IMR-90 (cell line): ENCODE measurements around the gene CCT3. TPM values are rescaled to one million over a fixed set of nuclear protein-coding genes. Genes with fewer than 3 reads are reported as not detected.

Source experiments
- ATAC-seq: fragments of 200-7000 bp; cut with Tn5 transposase; 2 replicates; pipeline ENCODE4 v1.9.1; 2020; ENCODE audit warnings: low read depth, mild to moderate bottlenecking, moderate library complexity
- BruUV-seq: library from RNA; stranded (reverse); fragments of 400-500 nt; replicated peaks from 2 replicates; lab custom pipeline; 2021; lab: Mats Ljungman, UMichigan
- CTCF ChIA-PET: fragments of 300-600 bp; formaldehyde crosslinking; extraction: SDS; loops from one replicate; lab custom pipeline; 2021; ENCODE audit warnings: antibody characterized with exemption; lab: Yijun Ruan, JAX
- POLR2A ChIA-PET: fragments of 300-600 bp; sonication (Branson Sonifier 250); formaldehyde crosslinking; loops from one replicate; lab custom pipeline; 2022; ENCODE audit warnings: antibody characterized with exemption; ENCODE audit not compliant: unreplicated experiment; lab: Charles Lee
- DNase-seq: peaks from one replicate; pipeline ENCODE4 v3.0.0; 2013
- H2AFZ ChIP-seq: replicated peaks from 2 replicates; pipeline ENCODE3; 2013; ENCODE audit warnings: low read length, mild to moderate bottlenecking; ENCODE audit not compliant: poor library complexity
- H2AK5ac ChIP-seq: 2 replicates; pipeline ENCODE4 v1.6.1; 2013; ENCODE audit warnings: low read depth, low read length, inconsistent platforms
- H2AK9ac ChIP-seq: replicated peaks from 2 replicates; pipeline ENCODE3; 2013; ENCODE audit warnings: mild to moderate bottlenecking, low read depth, low read length, moderate library complexity; ENCODE audit not compliant: poor library complexity
- H2BK120ac ChIP-seq: 2 replicates; pipeline ENCODE4 v1.6.1; 2013; ENCODE audit warnings: low read depth, low read length, inconsistent platforms
- H2BK15ac ChIP-seq: 3 replicates; pipeline ENCODE4 v1.6.1; 2013; ENCODE audit warnings: low read depth, low read length, inconsistent platforms
- H2BK20ac ChIP-seq: 2 replicates; pipeline ENCODE4 v1.6.1; 2013; ENCODE audit warnings: low read depth, mild to moderate bottlenecking, inconsistent platforms, low read length, moderate library complexity
- H2BK5ac ChIP-seq: 2 replicates; pipeline ENCODE4 v1.6.1; 2013; ENCODE audit warnings: mild to moderate bottlenecking, low read depth, low read length, inconsistent platforms; ENCODE audit not compliant: poor library complexity, severe bottlenecking
- H3K14ac ChIP-seq: replicated peaks from 2 replicates; pipeline ENCODE4 v1.6.1; 2013; ENCODE audit warnings: low read depth, low read length, inconsistent platforms
- H3K18ac ChIP-seq: 2 replicates; pipeline ENCODE4 v1.6.1; 2013; ENCODE audit warnings: low read depth, low read length, control low read depth
- H3K23ac ChIP-seq: 2 replicates; pipeline ENCODE4 v1.6.1; 2013; ENCODE audit warnings: low read depth, low read length, inconsistent platforms
- H3K27ac ChIP-seq: 2 replicates; pipeline ENCODE4 v1.5.1; 2013; ENCODE audit warnings: mild to moderate bottlenecking, control low read depth, low read length; ENCODE audit not compliant: insufficient read depth
- H3K27me3 ChIP-seq: 2 replicates; pipeline ENCODE4 v1.6.1; 2013; ENCODE audit warnings: low read length; ENCODE audit not compliant: control insufficient read depth, insufficient read depth
- H3K36me3 ChIP-seq: 2 replicates; pipeline ENCODE4 v1.6.1; 2013; ENCODE audit warnings: low read length, mixed read lengths; ENCODE audit not compliant: control insufficient read depth, insufficient read depth
- H3K4ac ChIP-seq: 2 replicates; pipeline ENCODE4 v1.6.1; 2013; ENCODE audit warnings: low read depth, low read length, inconsistent platforms
- H3K4me1 ChIP-seq: 2 replicates; pipeline ENCODE4 v1.6.1; 2013; ENCODE audit warnings: low read length, mixed read lengths; ENCODE audit not compliant: control insufficient read depth, insufficient read depth
- H3K4me2 ChIP-seq: 2 replicates; pipeline ENCODE4 v1.6.1; 2013; ENCODE audit warnings: low read depth, mild to moderate bottlenecking, control low read depth, low read length, moderate library complexity
- H3K4me3 ChIP-seq: 2 replicates; pipeline ENCODE4 v1.5.1; 2013; ENCODE audit warnings: low read depth, mild to moderate bottlenecking, control low read depth, low read length, moderate library complexity; ENCODE audit not compliant: insufficient read depth
- H3K56ac ChIP-seq: 2 replicates; pipeline ENCODE4 v1.6.1; 2013; ENCODE audit warnings: low read length, inconsistent platforms; ENCODE audit not compliant: insufficient read depth; ENCODE audit errors: extremely low read depth
- H3K79me1 ChIP-seq, 2 experiments: 2 replicates each; pipeline ENCODE4 v1.6.1; 2013; ENCODE audit warnings: low read length in 2 of 2, inconsistent platforms in 1 of 2, low read depth in 1 of 2
- H3K9ac ChIP-seq: 2 replicates; pipeline ENCODE4 v1.6.1; 2013; ENCODE audit warnings: low read depth, low read length, control low read depth
- H3K9me1 ChIP-seq: 2 replicates; pipeline ENCODE4 v1.6.1; 2013; ENCODE audit warnings: low read length, inconsistent platforms; ENCODE audit not compliant: insufficient read depth
- H3K9me3 ChIP-seq: 2 replicates; pipeline ENCODE4 v1.6.1; 2013; ENCODE audit warnings: low read length; ENCODE audit not compliant: control insufficient read depth, insufficient read depth
- H4K20me1 ChIP-seq: 2 replicates; pipeline ENCODE4 v1.6.1; 2013; ENCODE audit warnings: low read length, inconsistent platforms; ENCODE audit not compliant: insufficient read depth
- H4K5ac ChIP-seq: 2 replicates; pipeline ENCODE4 v1.6.1; 2013; ENCODE audit warnings: mild to moderate bottlenecking, low read depth, low read length, control low read depth
- H4K8ac ChIP-seq, 2 experiments: 2 replicates each; pipeline ENCODE4 v1.6.1; 2013; ENCODE audit warnings: low read depth in 2 of 2, low read length in 2 of 2, control low read depth in 1 of 2, inconsistent platforms in 1 of 2
- H4K91ac ChIP-seq: 2 replicates; pipeline ENCODE4 v1.6.1; 2013; ENCODE audit warnings: low read depth, low read length, inconsistent platforms; ENCODE audit not compliant: insufficient read depth
- MAFK ChIP-seq: IDR thresholded peaks from 2 replicates; pipeline ENCODE4 v1.6.1; 2012; ENCODE audit warnings: low read depth, low read length, improper control_type of control experiment
- MAZ ChIP-seq: IDR thresholded peaks from 2 replicates; pipeline ENCODE4 v1.6.1; 2012; ENCODE audit warnings: low read depth, mild to moderate bottlenecking, low read length, improper control_type of control experiment, moderate library complexity, borderline replicate concordance
- POLR2A ChIP-seq: IDR thresholded peaks from 2 replicates; pipeline ENCODE4 v1.6.1; 2012; ENCODE audit warnings: mild to moderate bottlenecking, low read depth, low read length
- RAD21 ChIP-seq: IDR thresholded peaks from 2 replicates; pipeline ENCODE4 v1.6.1; 2012; ENCODE audit warnings: low read length, improper control_type of control experiment
- RCOR1 ChIP-seq: IDR thresholded peaks from 2 replicates; pipeline ENCODE4 v1.6.1; 2012; ENCODE audit warnings: mild to moderate bottlenecking, low read length, improper control_type of control experiment; ENCODE audit not compliant: insufficient replicate concordance
- SMC3 ChIP-seq: fragments of 150-350 bp; IDR thresholded peaks from 2 replicates; pipeline ENCODE4 v1.6.1; 2016; ENCODE audit warnings: low read depth, mild to moderate bottlenecking, antibody characterized with exemption, low read length, moderate library complexity
- WGBS, 2 experiments: methylation state at CpG; one replicate each; pipeline versions ENCODE4 v1.1.5 to v1.1.7; 2013; ENCODE audit warnings: missing lambda C conversion rate in 2 of 2; ENCODE audit not compliant: insufficient read length in 1 of 2; ENCODE audit errors: extremely low coverage in 2 of 2; 5-methylcytosine and 5-hydroxymethylcytosine counted together
- dilution Hi-C: fragments of 300-500 bp; cut with HindIII; formaldehyde crosslinking; loops from one replicate; pipeline ENCODE4 v1.14.3; 2018; ENCODE audit warnings: low sequenced_read_pairs; ENCODE audit not compliant: unreplicated experiment
- in situ Hi-C: fragments of 300-500 bp; cut with MboI; formaldehyde crosslinking; loops from 3 replicates; pipeline ENCODE4 v1.14.3; 2019; ENCODE audit warnings: low sequenced_read_pairs, inconsistent platforms, mixed read lengths
- intact Hi-C: fragments of 100-400 bp; cut with micrococcal nuclease; formaldehyde crosslinking; loops from 2 replicates; pipeline ENCODE4 v1.10.0; 2022
- polyA plus RNA-seq, 3 experiments: library from polyadenylated mRNA; depleted of rRNA; stranded (reverse); fragments of >200 nt; gene quantifications; 2 replicates each; pipeline ENCODE4 v1.2.3, GENCODE V29; 2012; ENCODE audit warnings: low replicate concordance in 1 of 3
- total RNA-seq: library from RNA; depleted of rRNA; stranded (reverse); fragments of >200 nt; gene quantifications from 2 replicates; pipeline ENCODE4 v1.2.3, GENCODE V29; 2012
- TF ChIP-seq, protein P1 (sequence below): conservative IDR thresholded peaks from 2 replicates; pipeline ENCODE4 v1.5.1; 2012; ENCODE audit warnings: mild to moderate bottlenecking, low read depth, low read length, improper control_type of control experiment

CCT3 gene
- total and polyA plus RNA-seq, 2 of the 4 experiments (the other 2 are of a cell fraction): 313 to 595 TPM

DNA sequence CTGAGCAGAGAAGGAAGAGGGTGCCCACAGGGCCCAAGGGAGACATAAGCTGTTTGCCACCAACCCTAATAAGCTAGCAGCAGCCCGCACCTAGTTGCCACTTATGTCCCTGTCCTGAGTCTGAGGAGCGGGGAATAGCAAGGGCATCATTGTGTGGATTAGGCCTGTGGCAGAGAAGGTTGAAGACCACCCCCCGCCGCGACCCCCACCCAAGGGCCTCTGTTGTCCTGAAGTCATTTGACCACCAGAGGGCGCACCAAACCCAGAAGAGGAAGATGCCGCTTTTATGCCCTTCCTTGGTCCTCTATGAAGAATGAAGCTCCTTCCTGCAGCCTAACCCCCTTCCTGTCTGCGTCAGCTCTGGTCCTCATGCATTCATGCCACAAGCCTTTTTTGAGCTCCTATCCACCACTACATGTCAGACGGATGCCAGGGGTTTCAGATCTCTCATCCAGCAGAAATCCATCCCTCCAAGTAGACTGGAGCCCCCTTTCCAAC is 47.5 kb upstream of the CCT3 start:
- Histone ChIP-seq H2BK5ac (no peak overlapping the region), H3K27ac (no peak overlapping the region), H4K8ac (no peak overlapping the region), H2BK20ac (no peak overlapping the region), H2AK5ac (no peak overlapping the region), H3K4me1 (no peaks in the 10 kb centered on the region), H3K4ac (no peak overlapping the region), H4K20me1 (no peaks in the 10 kb centered on the region), H3K27me3 (peaks cover 49% of the 10 kb centered on the region), H4K91ac (no peak overlapping the region), H3K23ac (no peak overlapping the region), H4K5ac (no peak overlapping the region), H3K9me1 (peaks cover 3% of the 10 kb centered on the region; the same call in 1 of the 2 replicates), H2BK120ac (no peak overlapping the region), H2AFZ (peak overlapping the region; percentile 72), H3K18ac (no peak overlapping the region), H3K36me3 (no peaks in the 10 kb centered on the region), H3K4me2 (no peak overlapping the region), H3K56ac (no peak overlapping the region), H3K9ac (no peak overlapping the region), H3K9me3 (no peaks in the 10 kb centered on the region), H2BK15ac (no peak overlapping the region), H3K79me1 (no peaks in the 10 kb centered on the region), H3K14ac (no peak overlapping the region), H2AK9ac (peak overlapping the region; percentile 61), H3K4me3 (no peak overlapping the region)
- ChIA-PET POLR2A (interaction anchor here (0.5 kb wide), 1 partner anchor 334 kb away, joined by 3 read pairs; no protein-coding TSS in a partner anchor), CTCF (interaction anchor here (0.5 to 4.3 kb wide), 38 partner anchors 8 to 276 kb away, joined by 3 to 69 read pairs (median 4); partner anchors contain the start of gene NAXE)
- ATAC-seq: peak; percentile 52; the same call in 1 of the 2 replicates
- BruUV-seq: no TSS peak
- intact Hi-C loops: loop anchor here (1.0 kb wide), 1 partner anchor 60 kb away; no protein-coding TSS in a partner anchor
- in situ Hi-C loops: loop anchor here (5.0 to 10.0 kb wide), 2 partner anchors 59 to 222 kb away; no protein-coding TSS in a partner anchor
- DNase-seq: peak; percentile 68
- WGBS, 2 experiments: 0% methylated on average over 4 of the region's 9 CpGs; no CpG with 5 or more reads in 1 of the 2 experiments
- dilution Hi-C loops: no loop called here
- TF ChIP-seq RCOR1 (no peak), SMC3 (peak; percentile 94), MAZ (0 out of 2 replicates have a peak, but pooled peaks have one; percentile 35), MAFK (no peak), RAD21 (peak; percentile 88), POLR2A (0 out of 2 replicates have a peak, but pooled peaks have one; percentile 44)
- TF ChIP-seq, protein P1, sequence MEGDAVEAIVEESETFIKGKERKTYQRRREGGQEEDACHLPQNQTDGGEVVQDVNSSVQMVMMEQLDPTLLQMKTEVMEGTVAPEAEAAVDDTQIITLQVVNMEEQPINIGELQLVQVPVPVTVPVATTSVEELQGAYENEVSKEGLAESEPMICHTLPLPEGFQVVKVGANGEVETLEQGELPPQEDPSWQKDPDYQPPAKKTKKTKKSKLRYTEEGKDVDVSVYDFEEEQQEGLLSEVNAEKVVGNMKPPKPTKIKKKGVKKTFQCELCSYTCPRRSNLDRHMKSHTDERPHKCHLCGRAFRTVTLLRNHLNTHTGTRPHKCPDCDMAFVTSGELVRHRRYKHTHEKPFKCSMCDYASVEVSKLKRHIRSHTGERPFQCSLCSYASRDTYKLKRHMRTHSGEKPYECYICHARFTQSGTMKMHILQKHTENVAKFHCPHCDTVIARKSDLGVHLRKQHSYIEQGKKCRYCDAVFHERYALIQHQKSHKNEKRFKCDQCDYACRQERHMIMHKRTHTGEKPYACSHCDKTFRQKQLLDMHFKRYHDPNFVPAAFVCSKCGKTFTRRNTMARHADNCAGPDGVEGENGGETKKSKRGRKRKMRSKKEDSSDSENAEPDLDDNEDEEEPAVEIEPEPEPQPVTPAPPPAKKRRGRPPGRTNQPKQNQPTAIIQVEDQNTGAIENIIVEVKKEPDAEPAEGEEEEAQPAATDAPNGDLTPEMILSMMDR: peak; percentile 88
